H1 (cell line): Measurements from ENCODE around the gene ORC2. TPM values are rescaled to one million over a fixed set of nuclear protein-coding genes. Genes with fewer than 3 reads are reported as not detected.

Experiments used
- CTCF ChIA-PET: fragments of 300-600 bp; sonication (Branson Sonifier 250); formaldehyde crosslinking; loops from one replicate; lab custom pipeline; 2021; ENCODE audit not compliant: partially characterized antibody; lab: Charles Lee
- POLR2A ChIA-PET: fragments of 300-600 bp; sonication (Branson Sonifier 250); formaldehyde crosslinking; loops from one replicate; lab custom pipeline; 2021; ENCODE audit warnings: inconsistent platforms; ENCODE audit not compliant: partially characterized antibody; lab: Charles Lee
- DNase-seq, 2 experiments: peaks; one replicate each; pipeline versions ENCODE4 v3.0.0 to v3.0.0-alpha.2; 2010 to 2022; ENCODE audit warnings: low spot score in 2 of 2, low read depth in 1 of 2, mixed read lengths in 1 of 2
- FAIRE-seq: peaks from 2 replicates; lab custom pipeline; 2011; peaks lifted over from hg19 to GRCh38; lab: Jason Lieb, UNC
- H2AFZ ChIP-seq: 2 replicates; pipeline ENCODE4 v1.8.1; 2012; ENCODE audit warnings: low read length, inconsistent platforms
- H2AK5ac ChIP-seq: 2 replicates; pipeline ENCODE4 v1.6.1; 2013; ENCODE audit warnings: low read depth, low read length
- H2BK120ac ChIP-seq: replicated peaks from 2 replicates; pipeline ENCODE3; 2013; ENCODE audit warnings: low read depth, low read length, inconsistent platforms
- H2BK12ac ChIP-seq: 2 replicates; pipeline ENCODE4 v1.6.1; 2013; ENCODE audit warnings: low read depth, low read length
- H2BK15ac ChIP-seq: 2 replicates; pipeline ENCODE4 v1.6.1; 2013; ENCODE audit warnings: low read length
- H2BK20ac ChIP-seq: 2 replicates; pipeline ENCODE4 v1.6.1; 2013; ENCODE audit warnings: low read length
- H2BK5ac ChIP-seq: 2 replicates; pipeline ENCODE4 v1.6.1; 2013; ENCODE audit warnings: low read depth, low read length
- H3K14ac ChIP-seq: 2 replicates; pipeline ENCODE4 v1.6.1; 2013; ENCODE audit warnings: inconsistent platforms; ENCODE audit not compliant: insufficient read length
- H3K18ac ChIP-seq: 2 replicates; pipeline ENCODE4 v1.6.1; 2013; ENCODE audit warnings: low read length; ENCODE audit errors: extremely low read depth
- H3K23ac ChIP-seq: 2 replicates; pipeline ENCODE4 v1.6.1; 2013; ENCODE audit warnings: inconsistent platforms; ENCODE audit not compliant: insufficient read length
- H3K23me2 ChIP-seq: 2 replicates; pipeline ENCODE4 v1.6.1; 2013; ENCODE audit warnings: low read depth, low read length
- H3K27ac ChIP-seq: 2 replicates; pipeline ENCODE4 v1.6.1; 2011; ENCODE audit warnings: low read depth, low read length, inconsistent platforms
- H3K27me3 ChIP-seq, 4 experiments: replicated peaks in 1 of 4; 1 replicate in 1 of 4; 2 replicates in 3 of 4; pipeline versions ENCODE4 v1.6.1 to v1.8.1; 2011 to 2013; ENCODE audit warnings: low read length in 3 of 4, mild to moderate bottlenecking in 3 of 4, inconsistent platforms in 2 of 4, mixed read lengths in 2 of 4, moderate library complexity in 1 of 4; ENCODE audit not compliant: control insufficient read depth in 3 of 4, insufficient read depth in 3 of 4; ENCODE audit errors: extremely low read depth in 1 of 4
- H3K36me3 ChIP-seq, 4 experiments: 2 replicates each; pipeline versions ENCODE4 v1.6.1 to v1.8.1; 2011 to 2013; ENCODE audit warnings: mild to moderate bottlenecking in 4 of 4, low read length in 3 of 4, moderate library complexity in 2 of 4, control low read depth in 1 of 4, inconsistent platforms in 1 of 4; ENCODE audit not compliant: insufficient read depth in 4 of 4, control insufficient read depth in 2 of 4
- H3K4ac ChIP-seq: replicated peaks from 2 replicates; pipeline ENCODE3; 2013; ENCODE audit warnings: low read length, low read depth, mixed read lengths, inconsistent platforms; ENCODE audit not compliant: insufficient read length
- H3K4me1 ChIP-seq, 4 experiments: replicated peaks in 1 of 4; 1 replicate in 1 of 4; 2 replicates in 3 of 4; pipeline versions ENCODE4 v1.6.1 to v1.8.1; 2011 to 2013; ENCODE audit warnings: low read length in 3 of 4, inconsistent platforms in 2 of 4, mixed read lengths in 1 of 4; ENCODE audit not compliant: insufficient read depth in 4 of 4, control insufficient read depth in 3 of 4
- H3K4me2 ChIP-seq, 2 experiments: 2 replicates each; pipeline versions ENCODE4 v1.6.1 to v1.8.1; 2011 to 2013; ENCODE audit warnings: low read depth in 2 of 2, low read length in 2 of 2, control low read depth in 1 of 2, inconsistent platforms in 1 of 2, mild to moderate bottlenecking in 1 of 2; ENCODE audit not compliant: insufficient read depth in 1 of 2
- H3K4me3 ChIP-seq, 4 experiments: fragments of 200-600, 300-600 bp in 1 of 4; sonication (generic), shearing (Covaris generic), sonication (Bioruptor Twin) in 1 of 4; 2 replicates each; pipeline versions ENCODE4 v1.5.1 to v1.8.1; 2011 to 2016; ENCODE audit warnings: low read length in 4 of 4, low read depth in 3 of 4, control low read depth in 2 of 4, inconsistent platforms in 2 of 4, mild to moderate bottlenecking in 2 of 4, mixed read lengths in 1 of 4, moderate library complexity in 1 of 4; ENCODE audit not compliant: insufficient read depth in 2 of 4; ENCODE audit errors: extremely low read depth in 1 of 4
- H3K56ac ChIP-seq: replicated peaks from 2 replicates; pipeline ENCODE3; 2013; ENCODE audit warnings: low read depth, mild to moderate bottlenecking, mixed read lengths, low read length, inconsistent platforms; ENCODE audit not compliant: insufficient read length
- H3K79me1 ChIP-seq: 2 replicates; pipeline ENCODE4 v1.6.1; 2013; ENCODE audit warnings: low read depth, low read length, control low read depth
- H3K79me2 ChIP-seq, 2 experiments: 2 replicates each; pipeline versions ENCODE4 v1.6.1 to v1.8.1; 2012 to 2013; ENCODE audit warnings: low read length in 2 of 2, mild to moderate bottlenecking in 2 of 2, inconsistent platforms in 1 of 2; ENCODE audit not compliant: insufficient read depth in 2 of 2, control insufficient read depth in 1 of 2
- H3K9ac ChIP-seq, 4 experiments: replicated peaks in 1 of 4; 1 replicate in 1 of 4; 2 replicates in 3 of 4; pipeline versions ENCODE4 v1.6.1 to v1.8.1; 2011 to 2013; ENCODE audit warnings: low read depth in 3 of 4, low read length in 3 of 4, control low read depth in 2 of 4, mild to moderate bottlenecking in 2 of 4, moderate library complexity in 2 of 4, inconsistent platforms in 1 of 4; ENCODE audit errors: extremely low read depth in 1 of 4
- H3K9me3 ChIP-seq, 2 experiments: 2 replicates each; pipeline versions ENCODE4 v1.6.1 to v1.8.1; 2012 to 2013; ENCODE audit warnings: mild to moderate bottlenecking in 2 of 2, moderate library complexity in 2 of 2, control low read depth in 1 of 2, inconsistent platforms in 1 of 2, low read depth in 1 of 2, low read length in 1 of 2, mixed read lengths in 1 of 2; ENCODE audit not compliant: insufficient read depth in 2 of 2
- H4K20me1 ChIP-seq, 2 experiments: replicated peaks in 1 of 2; 2 replicates each; pipeline versions ENCODE3 to v1.8.1; 2011 to 2013; ENCODE audit warnings: inconsistent platforms in 2 of 2, low read length in 2 of 2, mild to moderate bottlenecking in 1 of 2; ENCODE audit not compliant: insufficient read depth in 2 of 2, control insufficient read depth in 1 of 2
- H4K5ac ChIP-seq: 2 replicates; pipeline ENCODE4 v1.6.1; 2013; ENCODE audit warnings: low read length, low read depth, mixed read lengths, inconsistent platforms; ENCODE audit not compliant: insufficient read length
- H4K8ac ChIP-seq: 2 replicates; pipeline ENCODE4 v1.8.0; 2013; ENCODE audit warnings: mild to moderate bottlenecking, moderate library complexity, low read length, inconsistent platforms; ENCODE audit not compliant: insufficient read depth; ENCODE audit errors: extremely low read depth
- H4K91ac ChIP-seq: replicated peaks from 2 replicates; pipeline ENCODE3; 2013; ENCODE audit warnings: low read length, mixed read lengths, inconsistent platforms; ENCODE audit not compliant: insufficient read length
- GTF2F1 ChIP-seq: IDR thresholded peaks from 2 replicates; pipeline ENCODE4 v1.6.1; 2012; ENCODE audit warnings: low read depth, low read length, improper control_type of control experiment, borderline replicate concordance
- WGBS, 2 experiments: shearing (Covaris generic) in 1 of 2; methylation state at CpG; one replicate each; pipeline versions ENCODE4 v1.1.6 to v1.1.7; 2013 to 2015; ENCODE audit warnings: low lambda C conversion rate in 2 of 2, mixed read lengths in 2 of 2, inconsistent platforms in 1 of 2, low coverage in 1 of 2, missing lambda C conversion rate in 1 of 2; ENCODE audit not compliant: insufficient replicate concordance in 2 of 2, insufficient coverage in 1 of 2, insufficient read length in 1 of 2; ENCODE audit errors: extremely low coverage in 1 of 2, missing lambda C conversion rate in 1 of 2; 5-methylcytosine and 5-hydroxymethylcytosine counted together
- polyA plus RNA-seq, 7 experiments: library from polyadenylated mRNA; depleted of rRNA in 3 of 7; stranded (reverse) in 5 of 7; unstranded in 2 of 7; fragments of >200 nt in 5 of 7; fragments of 200-250 nt in 2 of 7; gene quantifications; 1 replicate in 5 of 7; 2 replicates in 1 of 7; 4 replicates in 1 of 7; pipeline versions ENCODE4 v1.2.1 to v1.2.3, GENCODE V29; 2011 to 2013; ENCODE audit warnings: missing spikeins in 2 of 7, mixed read lengths in 2 of 7
- total RNA-seq: library from RNA; stranded (reverse); fragmentation: NEBNext Ultra II Directional; extraction: Animal tissue kit (Norgen Biotek cat#: 25700); gene quantifications from 2 replicates; pipeline ENCODE4 v1.2.1, GENCODE V29; 2021

The ORC2 gene
- total and polyA plus RNA-seq, 2 of the 8 experiments (the other 6 are each of a cell fraction or from before 2014, with no cell fraction given) = 7.1 to 89.8 TPM

GRCh38 chr2:200985799-200986198 is 22.3 kb upstream of the ORC2 start:
- ChIA-PET POLR2A (no interaction called here), CTCF (interaction anchor here (0.6 to 2.8 kb wide), 2 partner anchors 23 to 172 kb away, joined by 3 to 13 read pairs; no protein-coding TSS in a partner anchor)
- Histone ChIP-seq H3K4me1 (peaks cover 0 to 6% (median 0%) of the 10 kb centered on the region in 4 experiments; a peak in 4 of 7 replicates), H3K23ac (no peak overlapping the region), H3K56ac (no peak overlapping the region), H4K8ac (no peak overlapping the region), H2BK12ac (no peak overlapping the region), H2AK5ac (no peak overlapping the region), H3K79me1 (no peaks in the 10 kb centered on the region), H4K5ac (no peak overlapping the region), H3K27me3 (no peaks in the 10 kb centered on the region), H4K20me1 (no peaks in the 10 kb centered on the region), H3K79me2 (no peaks in the 10 kb centered on the region), H3K4ac (no peak overlapping the region), H3K4me3 (no peak overlapping the region), H2BK5ac (no peak overlapping the region), H3K23me2 (no peaks in the 10 kb centered on the region), H3K4me2 (no peak overlapping the region), H3K18ac (no peak overlapping the region), H2BK120ac (no peak overlapping the region), H2AFZ (no peak overlapping the region), H3K14ac (no peak overlapping the region), H3K9me3 (no peaks in the 10 kb centered on the region), H3K36me3 (peaks cover 0 to 5% (median 0%) of the 10 kb centered on the region in 4 experiments; a peak in 2 of 8 replicates), H2BK15ac (no peak overlapping the region), H2BK20ac (no peak overlapping the region), H3K9ac (no peak overlapping the region), H4K91ac (no peak overlapping the region), H3K27ac (no peak overlapping the region)
- DNase-seq = no peak
- no peak for FAIRE-seq
- WGBS, 2 experiments = 78% methylated on average over 2 of the region's 2 CpGs; no CpG with 5 or more reads in 1 of the 2 experiments
- no peak for TF ChIP-seq GTF2F1
